Gastroesophageal sphincter (tissue), 3 donors: ENCODE results near the gene PHF21B.

Experiments
- CTCF ChIP-seq, 4 experiments: fragments of 200-600 bp in 2 of 4; fragments of 450-650 bp in 2 of 4; sonication (generic) in 1 of 4; IDR thresholded peaks; one replicate each; pipeline ENCODE4 v1.5.1; 2017 to 2019; ENCODE audit warnings: antibody characterized with exemption in 4 of 4, mild to moderate bottlenecking in 2 of 4, moderate library complexity in 2 of 4
- EP300 ChIP-seq: sonication (generic); formaldehyde crosslinking; IDR thresholded peaks from one replicate; pipeline ENCODE4 v1.6.1; 2017; ENCODE audit warnings: antibody characterized with exemption, mild to moderate bottlenecking
- POLR2A ChIP-seq, 2 donors: fragments of 450-650 bp; IDR thresholded peaks; one replicate each; pipeline ENCODE4 v1.6.1; 2017; ENCODE audit warnings: antibody characterized with exemption in 2 of 2, mild to moderate bottlenecking in 2 of 2, moderate library complexity in 1 of 2
- POLR2AphosphoS5 ChIP-seq: sonication (generic); formaldehyde crosslinking; IDR thresholded peaks from one replicate; pipeline ENCODE4 v1.6.1; 2017; ENCODE audit warnings: antibody characterized with exemption

GRCh38 chr22:44871782-44872181 is 138.0 kb downstream of the PHF21B start:
- TF ChIP-seq CTCF (IDR thresholded peaks at IDR 0.05) (no peak), POLR2A (IDR thresholded peaks at IDR 0.05) (no peak), POLR2AphosphoS5 (no peak), EP300 (no peak)
